Smooth muscle cell of trachea (primary cell): Measurements from ENCODE around the gene THRAP3. TPM values are rescaled to one million over a fixed set of nuclear protein-coding genes. Genes with fewer than 3 reads are reported as not detected.

Experiments used
- total RNA-seq: library from RNA; depleted of rRNA; stranded (reverse); fragments of >200 nt; gene quantifications from 2 replicates; pipeline ENCODE4 v1.2.1, GENCODE V29; 2014

THRAP3 gene
- total RNA-seq = 114 and 128 TPM in 2 replicates

GRCh38 chr1:36223996-36224536 is at the start of gene THRAP3:
Gene THRAP3 (plus strand): TSS chr1:36224443. CDS start chr1:36282564, 58,121 bp downstream.

GRCh38 chr1:36306210-36306901 is 82.1 kb downstream of the THRAP3 start, which contains the start of gene SH3D21:
Gene SH3D21 (plus strand): TSS chr1:36306368. CDS start chr1:36306421, 53 bp downstream.

GRCh38 chr1:36323636-36324352 is 99.6 kb downstream of the THRAP3 start, which contains the start of gene EVA1B:
Gene EVA1B (minus strand): TSS chr1:36323645. CDS start chr1:36323037, 608 bp downstream.

Other genes starting within 250 kb of the THRAP3 start
- 0.15 and 0.33 TPM in 2 replicates for gene TEKT2, start 140.3 kb upstream of the THRAP3 start, total RNA-seq
- gene ADPRS, start 135.6 kb upstream of the THRAP3 start, total RNA-seq = 26.5 and 27.6 TPM in 2 replicates
- 10.8 and 24.3 TPM in 2 replicates for gene COL8A2, start 99.2 kb upstream of the THRAP3 start, total RNA-seq
- gene TRAPPC3, start 75.0 kb upstream of the THRAP3 start, total RNA-seq = 85.0 and 113 TPM in 2 replicates
- 96.4 and 124 TPM in 2 replicates for gene MAP7D1, start 68.3 kb upstream of the THRAP3 start, total RNA-seq
- 4.7 and 8.1 TPM in 2 replicates for gene SH3D21, start 81.9 kb downstream of the THRAP3 start, total RNA-seq
- gene EVA1B, start 99.2 kb downstream of the THRAP3 start, total RNA-seq = 225 and 335 TPM in 2 replicates
- gene STK40, start 161.5 kb downstream of the THRAP3 start, total RNA-seq = 15.6 and 16.7 TPM in 2 replicates
- gene LSM10, start 173.5 kb downstream of the THRAP3 start, total RNA-seq = 13.8 and 13.9 TPM in 2 replicates
- 15.7 and 17.3 TPM in 2 replicates for gene OSCP1, start 226.0 kb downstream of the THRAP3 start, total RNA-seq
- 66.7 and 102 TPM in 2 replicates for gene MRPS15, start 239.9 kb downstream of the THRAP3 start, total RNA-seq